T-helper 2 cell treated with Interferon-gamma antibody and Interleukin-4, amounts not matched to agents 100 ng/mL and 5 ng/mL, for 36 hours (primary cell): Measurements from ENCODE around the gene IL17B. TPM values are rescaled to one million over a fixed set of nuclear protein-coding genes. Genes with fewer than 3 reads are reported as not detected.

Experiments used
- intact Hi-C: fragments of 100-400 bp; cut with micrococcal nuclease; formaldehyde crosslinking; loops from one replicate; pipeline ENCODE4 v1.15.1; 2023
- total RNA-seq: library from RNA; stranded (reverse); gene quantifications from 2 replicates; pipeline ENCODE4 v1.2.3, GENCODE V29; 2022

Gene IL17B
- total RNA-seq, 1 donor from 2014 or later, result not detected

- intact Hi-C loops, result no loop called here
Measured at GRCh38 chr5:149415066-149415967, 36.2 kb upstream of the IL17B start.

DNA sequence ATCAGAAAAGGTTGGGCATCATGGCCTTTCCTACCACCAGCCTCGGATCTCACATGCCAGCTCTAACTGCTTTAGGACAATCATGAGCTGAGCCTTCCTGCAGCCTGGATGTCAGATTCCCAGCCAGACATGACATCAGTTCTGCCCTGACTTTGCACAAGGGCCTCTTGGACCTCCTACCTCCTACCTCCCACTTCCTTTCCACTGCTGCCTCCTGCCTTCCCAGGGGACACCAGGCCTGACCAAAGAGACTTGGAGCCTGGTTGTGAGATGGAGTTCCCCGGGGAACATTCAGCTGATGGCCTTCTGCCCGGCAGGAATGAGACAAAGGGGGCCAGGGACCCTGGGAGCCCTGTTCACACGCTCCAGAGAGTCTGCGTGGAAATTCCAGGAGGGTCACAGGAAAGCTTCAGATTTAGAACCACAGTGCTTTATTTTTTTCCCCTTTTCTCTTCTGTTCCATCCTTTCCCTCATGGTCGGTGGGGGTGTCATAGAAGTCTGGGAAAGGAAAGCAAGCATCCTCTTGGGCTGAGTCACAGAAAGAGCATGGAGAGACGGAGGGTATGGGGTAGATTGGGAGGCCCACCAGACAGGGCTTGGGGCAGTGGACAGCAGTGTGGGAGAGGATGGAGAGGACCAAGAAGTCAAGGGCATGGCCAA, 35.4 kb upstream of the IL17B start:
- intact Hi-C loops, result no loop called here

GRCh38 chr5:149413477-149414210, 34.6 kb upstream of the IL17B start:
- intact Hi-C loops, result no loop called here

- intact Hi-C loops, result no loop called here
Measured at GRCh38 chr5:149412783-149413476, 33.8 kb upstream of the IL17B start.

DNA sequence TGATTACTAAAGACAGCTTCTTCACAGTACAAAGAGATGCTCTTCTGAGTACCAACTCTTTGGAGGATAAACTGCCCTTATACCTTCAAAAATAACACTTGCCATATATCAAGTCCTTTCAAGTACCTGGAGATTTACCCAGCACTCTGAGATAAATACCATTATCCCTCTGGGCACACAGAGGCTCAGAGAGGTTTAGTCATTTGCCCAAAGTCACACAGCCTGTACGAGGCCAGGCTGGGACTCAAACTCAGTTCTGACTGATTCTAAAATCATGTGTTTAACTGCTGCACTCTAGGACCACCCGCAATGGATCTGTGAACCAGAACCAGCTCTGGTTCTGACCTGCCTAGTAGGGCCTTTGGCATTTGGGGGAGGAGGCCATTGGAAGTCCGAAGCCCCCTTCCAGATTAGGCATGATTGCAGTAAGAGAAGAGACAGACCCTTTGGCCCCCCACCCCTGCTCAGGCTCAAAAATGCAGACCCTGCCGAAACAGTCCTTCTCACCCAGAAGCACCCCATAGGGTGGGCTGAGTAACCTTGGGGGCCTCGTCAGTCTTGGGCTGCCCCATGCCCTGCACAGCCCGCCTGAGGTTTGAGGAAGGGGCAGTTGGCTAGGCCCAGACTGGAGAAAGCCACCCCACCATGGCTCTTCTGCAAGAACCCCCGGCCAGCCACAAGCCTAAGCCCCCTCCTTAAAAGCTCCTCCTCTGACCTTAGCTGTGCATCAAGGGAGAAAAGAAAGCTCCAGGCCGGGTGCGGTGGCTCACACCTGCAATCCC, 32.8 kb upstream of the IL17B start:
- intact Hi-C loops, result no loop called here

GRCh38 chr5:149410721-149411432, 31.8 kb upstream of the IL17B start:
- intact Hi-C loops, result no loop called here

GRCh38 chr5:149410071-149410470, 31.0 kb upstream of the IL17B start:
- intact Hi-C loops, result no loop called here

DNA sequence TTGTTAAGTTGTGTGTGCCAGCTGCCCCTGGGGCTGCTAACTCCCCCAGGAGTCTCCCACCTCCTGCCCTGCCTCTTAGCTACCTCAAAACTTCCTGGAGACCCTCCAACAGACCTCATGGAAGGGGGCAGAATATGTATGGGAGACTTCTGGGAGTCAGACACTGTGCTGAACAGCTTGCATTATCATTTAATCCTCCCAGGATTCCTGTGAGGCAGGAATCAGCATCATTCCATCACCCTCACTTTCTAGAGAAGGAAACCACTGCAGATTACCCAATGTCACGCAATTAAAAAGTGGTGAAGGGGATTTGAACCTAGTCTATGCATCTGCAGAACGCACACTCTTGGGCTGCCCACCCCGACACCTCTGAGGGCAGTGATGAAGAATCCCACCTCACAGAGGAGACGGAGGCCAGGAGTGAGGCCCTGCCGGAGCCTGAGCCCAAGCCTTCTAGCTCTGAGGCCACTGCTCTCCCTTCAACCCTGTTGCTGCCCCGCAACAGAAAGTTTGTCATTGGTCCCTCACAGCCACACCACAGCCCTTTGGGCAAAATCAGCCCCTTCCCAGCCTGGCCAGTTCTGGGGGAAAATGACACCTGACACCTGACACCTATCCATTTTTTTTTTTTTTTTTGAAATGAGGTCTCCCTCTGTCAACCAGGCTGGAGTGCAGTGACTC, 30.3 kb upstream of the IL17B start:
- intact Hi-C loops, result no loop called here

GRCh38 chr5:149408252-149409099, 29.4 kb upstream of the IL17B start:
- intact Hi-C loops, result no loop called here

GRCh38 chr5:149407323-149408251, 28.5 kb upstream of the IL17B start:
- intact Hi-C loops, result no loop called here

GRCh38 chr5:149406979-149407306, 27.9 kb upstream of the IL17B start:
- intact Hi-C loops, result no loop called here

DNA sequence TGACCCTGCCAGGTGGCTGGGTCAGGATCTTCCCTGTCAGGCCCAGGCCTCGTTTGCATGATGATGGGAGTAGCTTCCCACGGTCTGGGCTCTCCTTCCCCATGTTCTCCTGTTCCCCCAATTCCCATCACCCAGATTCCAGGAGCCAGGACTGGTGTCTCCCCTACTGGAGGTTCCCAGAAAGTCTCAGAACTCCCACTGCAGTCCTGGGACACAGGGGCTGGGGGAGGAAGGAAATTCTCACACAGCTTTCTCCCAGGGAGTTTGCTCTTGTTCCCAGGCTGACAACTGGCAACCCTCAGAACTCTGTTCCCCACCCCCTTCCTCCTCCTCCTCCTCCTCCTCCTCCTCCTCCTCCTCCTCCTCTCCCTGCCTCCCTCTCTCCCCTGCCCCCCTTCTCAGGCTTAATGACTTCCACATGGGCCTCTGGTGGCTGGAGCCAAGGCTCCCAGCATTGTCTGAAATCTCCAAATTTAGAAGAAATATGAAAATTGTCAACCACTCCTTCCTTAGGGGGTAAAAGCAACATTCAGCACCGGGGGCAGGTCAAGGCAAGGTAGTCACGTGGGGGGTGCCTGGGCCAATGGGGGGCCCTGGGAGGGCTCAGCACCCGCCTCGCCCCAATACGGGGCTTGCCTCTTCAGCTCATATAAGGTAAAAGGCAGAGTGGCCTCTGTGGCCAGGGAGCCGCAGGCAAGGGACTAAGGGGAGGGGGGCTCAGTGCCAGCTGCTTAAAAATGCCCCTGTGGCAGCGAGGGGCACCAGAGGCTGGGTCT, 27.3 kb upstream of the IL17B start:
- intact Hi-C loops, result no loop called here

GRCh38 chr5:149405550-149406202, 26.6 kb upstream of the IL17B start:
- intact Hi-C loops, result no loop called here

- intact Hi-C loops, result no loop called here
Measured at GRCh38 chr5:149404746-149405549, 25.9 kb upstream of the IL17B start.
